ENCODE data around the gene TDRD7.

- TF ChIP-seq ZBTB8A (IDR thresholded peaks at IDR 0.05; ENCODE audit: partially characterized antibody) (no peak), FOXK2 (conservative IDR thresholded peaks at IDR 0.05 in 1 of 2, IDR thresholded peaks at IDR 0.05 in 1 of 2; ENCODE audit: low read depth in 2 of 2) (no peak)
These were observed 133.6 kb downstream of the TDRD7 start for GRCh38 chr9:97545486-97545885.

All from K562 (cell line).